SJCRH30 (cell line): ENCODE results near the gene GPR183. TPM values are rescaled to one million over a fixed set of nuclear protein-coding genes. Genes with fewer than 3 reads are reported as not detected.

ENCODE experiments used
- DNase-seq, 2 experiments: peaks; one replicate each; pipeline ENCODE4 v3.0.0-alpha.2; 2015 to 2020
- H3K27ac ChIP-seq: fragments of 250-450 bp; sonication (Bioruptor Pico); 2 replicates; pipeline ENCODE4 v1.5.1; 2020; ENCODE audit warnings: mild to moderate bottlenecking, moderate library complexity
- H3K27me3 ChIP-seq: fragments of 250-450 bp; sonication (Bioruptor Pico); 2 replicates; pipeline ENCODE4 v1.5.1; 2020; ENCODE audit warnings: mild to moderate bottlenecking, moderate library complexity
- H3K36me3 ChIP-seq: fragments of 250-450 bp; sonication (Bioruptor Pico); 2 replicates; pipeline ENCODE4 v1.5.1; 2020; ENCODE audit warnings: mild to moderate bottlenecking, moderate library complexity
- H3K4me1 ChIP-seq: fragments of 250-450 bp; sonication (Bioruptor Pico); 2 replicates; pipeline ENCODE4 v1.5.1; 2020; ENCODE audit warnings: mild to moderate bottlenecking, moderate library complexity
- H3K4me3 ChIP-seq: fragments of 250-450 bp; sonication (Bioruptor Pico); 2 replicates; pipeline ENCODE4 v1.5.1; 2020; ENCODE audit warnings: mild to moderate bottlenecking, moderate library complexity
- H3K9me3 ChIP-seq: fragments of 250-450 bp; sonication (Bioruptor Pico); replicated peaks from 2 replicates; pipeline ENCODE4 v1.5.1; 2020; ENCODE audit warnings: mild to moderate bottlenecking, moderate library complexity
- total RNA-seq: library from RNA; depleted of rRNA; stranded (reverse); fragments of >200 nt; shearing (Covaris generic); gene quantifications from 2 replicates; pipeline ENCODE4 v1.2.3, GENCODE V29; 2014

GPR183 gene
- total RNA-seq, 1 experiment from 2014 or later, result not detected

GRCh38 chr13:99345345-99345744, 38.1 kb upstream of the GPR183 start:
- Histone ChIP-seq H3K9me3 (no peaks in the 10 kb centered on the region), H3K27ac (no peak overlapping the region), H3K27me3 (no peaks in the 10 kb centered on the region), H3K4me3 (no peak overlapping the region), H3K36me3 (peaks cover 11% of the 10 kb centered on the region; the same call in 1 of the 2 replicates), H3K4me1 (peaks cover 15% of the 10 kb centered on the region)
- no peak for DNase-seq

- H3K27me3 ChIP-seq, result no peaks in the 10 kb centered on the region
- peaks cover 11% of the 10 kb centered on the region; the same call in 1 of the 2 replicates for H3K36me3 ChIP-seq
- no peak overlapping the region for H3K4me3 ChIP-seq
- H3K9me3 ChIP-seq, result no peaks in the 10 kb centered on the region
- no peak overlapping the region for H3K27ac ChIP-seq
- peaks cover 15% of the 10 kb centered on the region for H3K4me1 ChIP-seq
- DNase-seq, result no peak
These were observed 37.5 kb upstream of the GPR183 start for GRCh38 chr13:99344610-99345208.

DNA sequence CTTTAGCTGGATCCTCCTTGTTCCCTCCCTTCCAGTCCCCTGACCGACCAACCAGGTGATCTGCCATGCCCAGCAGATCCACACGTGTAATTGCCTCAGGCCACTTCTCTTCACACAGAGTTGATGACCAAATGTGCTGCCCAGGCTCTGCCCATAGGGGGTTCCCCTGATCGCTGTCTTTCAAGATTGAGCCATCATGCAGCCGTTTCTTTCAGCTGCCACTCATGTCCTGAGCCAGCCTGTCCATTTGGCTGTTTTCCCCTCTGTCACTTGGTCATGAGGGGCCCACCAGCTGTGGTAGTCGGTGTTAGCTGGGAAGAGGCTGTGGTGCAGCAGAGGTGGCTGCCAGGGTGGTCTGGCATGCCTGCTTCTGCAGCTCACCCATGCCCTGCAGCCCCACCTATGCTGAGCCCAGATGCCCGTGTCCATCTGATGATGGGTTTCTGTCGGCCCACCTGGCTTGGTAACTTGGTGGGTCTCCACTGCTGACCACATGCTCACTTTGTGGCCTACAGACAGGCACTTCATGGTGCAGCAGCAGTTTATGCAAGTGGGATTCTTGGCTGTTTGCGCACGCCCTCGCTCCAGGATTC, 35.6 kb upstream of the GPR183 start:
- peaks cover 6% of the 10 kb centered on the region for H3K4me1 ChIP-seq
- no peak overlapping the region for H3K4me3 ChIP-seq
- no peak for DNase-seq
- H3K27me3 ChIP-seq, result no peaks in the 10 kb centered on the region
- H3K36me3 ChIP-seq, result peaks cover 7% of the 10 kb centered on the region; the same call in 1 of the 2 replicates
- no peak overlapping the region for H3K27ac ChIP-seq
- no peaks in the 10 kb centered on the region for H3K9me3 ChIP-seq

GRCh38 chr13:99341969-99342722, 34.9 kb upstream of the GPR183 start:
- Histone ChIP-seq H3K9me3 (no peaks in the 10 kb centered on the region), H3K4me3 (no peak overlapping the region), H3K36me3 (peaks cover 7% of the 10 kb centered on the region; the same call in 1 of the 2 replicates), H3K27ac (no peak overlapping the region), H3K4me1 (no peaks in the 10 kb centered on the region), H3K27me3 (no peaks in the 10 kb centered on the region)
- DNase-seq, result no peak

- peaks cover 7% of the 10 kb centered on the region; the same call in 1 of the 2 replicates for H3K36me3 ChIP-seq
- no peaks in the 10 kb centered on the region for H3K27me3 ChIP-seq
- no peak for DNase-seq
- H3K4me1 ChIP-seq, result no peaks in the 10 kb centered on the region
- no peaks in the 10 kb centered on the region for H3K9me3 ChIP-seq
- H3K27ac ChIP-seq, result no peak overlapping the region
- H3K4me3 ChIP-seq, result no peak overlapping the region
These were observed 33.4 kb upstream of the GPR183 start for GRCh38 chr13:99340638-99341037.

- no peaks in the 10 kb centered on the region for H3K9me3 ChIP-seq
- H3K27ac ChIP-seq, result no peak overlapping the region
- H3K36me3 ChIP-seq, result peaks cover 7% of the 10 kb centered on the region; the same call in 1 of the 2 replicates
- DNase-seq, result no peak
- H3K4me3 ChIP-seq, result no peak overlapping the region
- H3K4me1 ChIP-seq, result no peaks in the 10 kb centered on the region
- no peaks in the 10 kb centered on the region for H3K27me3 ChIP-seq
These were observed 32.7 kb upstream of the GPR183 start for GRCh38 chr13:99339736-99340397.

DNA sequence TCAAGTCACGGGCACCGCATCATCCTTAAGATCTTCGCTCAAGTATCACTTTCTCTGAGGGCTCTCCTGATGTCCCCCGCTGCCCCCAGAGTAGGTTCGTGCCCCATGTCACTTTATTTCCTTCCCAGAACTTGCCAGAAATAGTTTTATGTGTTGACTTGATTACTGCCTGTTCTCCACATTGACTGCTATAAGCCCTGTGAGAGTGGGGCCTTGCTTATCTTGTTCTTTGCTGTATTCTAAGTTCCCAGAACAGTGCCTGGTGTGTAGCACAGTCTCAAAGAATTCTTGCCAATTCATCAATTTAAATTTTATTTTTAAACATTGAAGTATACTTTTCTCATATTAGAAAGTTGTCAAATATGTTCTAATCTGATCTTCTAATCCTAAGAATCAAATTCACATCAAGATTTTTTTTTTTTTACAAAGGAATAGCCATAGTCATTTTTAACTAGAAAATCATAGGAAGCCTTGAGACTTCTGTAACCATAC, 32.1 kb upstream of the GPR183 start:
- Histone ChIP-seq H3K36me3 (peaks cover 7% of the 10 kb centered on the region; the same call in 1 of the 2 replicates), H3K4me1 (no peaks in the 10 kb centered on the region), H3K27me3 (no peaks in the 10 kb centered on the region), H3K4me3 (no peak overlapping the region), H3K9me3 (no peaks in the 10 kb centered on the region), H3K27ac (no peak overlapping the region)
- no peak for DNase-seq

GRCh38 chr13:99335603-99336002, 28.4 kb upstream of the GPR183 start:
- Histone ChIP-seq H3K27ac (no peak overlapping the region), H3K4me3 (no peak overlapping the region), H3K27me3 (no peaks in the 10 kb centered on the region), H3K4me1 (peaks cover 22% of the 10 kb centered on the region), H3K36me3 (peaks cover 2% of the 10 kb centered on the region; the same call in 1 of the 2 replicates), H3K9me3 (no peaks in the 10 kb centered on the region)
- peak in 1 of 2 experiments; percentile 20 for DNase-seq

DNA sequence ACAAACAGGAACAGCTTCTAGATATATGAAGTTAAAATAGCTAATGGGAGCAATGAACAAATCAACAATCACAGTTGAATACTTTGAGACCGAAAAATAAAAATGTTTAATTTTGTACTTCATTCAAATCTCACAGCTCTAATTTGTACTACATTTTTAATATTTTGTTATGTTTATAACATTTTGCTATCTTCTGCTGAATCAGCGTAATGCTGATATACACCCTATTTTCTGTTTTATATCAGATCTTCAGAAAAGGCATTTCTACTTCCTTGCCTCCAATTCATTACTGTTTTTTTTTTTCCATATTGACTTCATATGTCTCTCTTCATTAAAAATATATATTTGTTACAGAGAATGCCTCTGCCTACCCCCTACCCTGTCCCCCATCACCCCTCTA, 27.9 kb upstream of the GPR183 start:
- Histone ChIP-seq H3K4me1 (peaks cover 23% of the 10 kb centered on the region), H3K27ac (no peak overlapping the region), H3K36me3 (no peaks in the 10 kb centered on the region; the same call in 1 of the 2 replicates), H3K27me3 (no peaks in the 10 kb centered on the region), H3K9me3 (no peaks in the 10 kb centered on the region), H3K4me3 (no peak overlapping the region)
- no peak for DNase-seq

DNA sequence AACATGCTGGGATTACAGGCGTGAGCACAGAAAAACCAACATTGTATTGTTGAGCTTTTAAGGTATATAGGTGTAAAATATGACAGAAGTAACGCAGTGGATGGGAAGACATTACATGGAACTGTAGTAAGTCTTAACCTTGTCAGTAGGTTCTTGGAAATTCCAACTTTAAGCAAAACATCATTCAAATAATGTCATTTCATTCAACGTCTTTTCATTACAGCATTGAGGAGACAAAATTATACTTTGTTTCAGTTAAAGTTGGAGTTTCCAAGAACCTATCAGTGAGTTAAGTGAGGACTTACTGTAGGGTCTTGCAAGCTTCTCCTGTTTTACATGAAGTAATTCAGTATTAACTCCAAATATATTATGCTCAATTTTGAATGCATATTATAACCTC, 27.0 kb upstream of the GPR183 start:
- Histone ChIP-seq H3K27me3 (no peaks in the 10 kb centered on the region), H3K4me3 (no peak overlapping the region), H3K36me3 (no peaks in the 10 kb centered on the region), H3K27ac (no peak overlapping the region), H3K9me3 (no peaks in the 10 kb centered on the region), H3K4me1 (peaks cover 23% of the 10 kb centered on the region)
- DNase-seq, result no peak

GRCh38 chr13:99332456-99332855, 25.3 kb upstream of the GPR183 start:
- peaks cover 23% of the 10 kb centered on the region for H3K4me1 ChIP-seq
- H3K27ac ChIP-seq, result peak overlapping the region; percentile 41
- no peaks in the 10 kb centered on the region for H3K27me3 ChIP-seq
- no peak overlapping the region for H3K4me3 ChIP-seq
- H3K36me3 ChIP-seq, result 0 out of 2 replicates have a peak, but pooled peaks cover 3% of the 10 kb centered on the region
- DNase-seq, result peak in 1 of 2 experiments; percentile 11
- no peaks in the 10 kb centered on the region for H3K9me3 ChIP-seq

GRCh38 chr13:99331881-99332293, 24.7 kb upstream of the GPR183 start:
- Histone ChIP-seq H3K36me3 (0 out of 2 replicates have a peak, but pooled peaks cover 3% of the 10 kb centered on the region), H3K4me1 (peaks cover 23% of the 10 kb centered on the region), H3K9me3 (no peaks in the 10 kb centered on the region), H3K27me3 (no peaks in the 10 kb centered on the region), H3K27ac (peak overlapping the region; percentile 41), H3K4me3 (no peak overlapping the region)
- peak; percentile 29 to 44 for DNase-seq

GRCh38 chr13:99330942-99331341, 23.7 kb upstream of the GPR183 start:
- peaks cover 23% of the 10 kb centered on the region for H3K4me1 ChIP-seq
- DNase-seq, result no peak
- 0 out of 2 replicates have a peak, but pooled peaks cover 3% of the 10 kb centered on the region for H3K36me3 ChIP-seq
- H3K9me3 ChIP-seq, result no peaks in the 10 kb centered on the region
- H3K4me3 ChIP-seq, result no peak overlapping the region
- H3K27ac ChIP-seq, result peak overlapping the region; percentile 41
- no peaks in the 10 kb centered on the region for H3K27me3 ChIP-seq

DNA sequence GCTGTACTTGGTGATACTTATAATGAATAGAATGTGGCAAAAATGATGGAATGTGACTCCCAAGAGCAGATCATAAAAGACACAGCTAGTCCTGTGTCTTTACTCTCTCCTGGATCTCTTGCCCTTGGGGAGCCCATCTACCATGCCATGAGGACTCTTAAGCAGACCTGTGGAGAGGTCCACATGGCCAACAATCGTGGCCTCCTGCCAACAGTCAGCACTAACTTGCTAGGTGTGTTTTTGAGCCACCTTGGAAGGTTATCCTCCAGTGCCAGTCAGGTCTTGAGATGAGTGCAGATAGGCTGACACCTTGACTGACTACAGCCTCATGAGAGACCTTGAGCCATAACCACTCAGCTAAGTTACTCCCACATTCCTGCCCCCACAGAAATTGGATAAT, 22.3 kb upstream of the GPR183 start:
- 0 out of 2 replicates have a peak, but pooled peaks cover 3% of the 10 kb centered on the region for H3K36me3 ChIP-seq
- no peaks in the 10 kb centered on the region for H3K9me3 ChIP-seq
- no peak overlapping the region for H3K4me3 ChIP-seq
- DNase-seq, result no peak
- H3K4me1 ChIP-seq, result peaks cover 23% of the 10 kb centered on the region
- no peaks in the 10 kb centered on the region for H3K27me3 ChIP-seq
- no peak overlapping the region for H3K27ac ChIP-seq
